ENCODE measurements around the gene UNC119.
"Not testable (repeated sequence)": the region's sequence is repeated elsewhere in the genome, so short reads cannot be mapped to it uniquely, and the experiment has no call there.

UNC119 gene

DNA sequence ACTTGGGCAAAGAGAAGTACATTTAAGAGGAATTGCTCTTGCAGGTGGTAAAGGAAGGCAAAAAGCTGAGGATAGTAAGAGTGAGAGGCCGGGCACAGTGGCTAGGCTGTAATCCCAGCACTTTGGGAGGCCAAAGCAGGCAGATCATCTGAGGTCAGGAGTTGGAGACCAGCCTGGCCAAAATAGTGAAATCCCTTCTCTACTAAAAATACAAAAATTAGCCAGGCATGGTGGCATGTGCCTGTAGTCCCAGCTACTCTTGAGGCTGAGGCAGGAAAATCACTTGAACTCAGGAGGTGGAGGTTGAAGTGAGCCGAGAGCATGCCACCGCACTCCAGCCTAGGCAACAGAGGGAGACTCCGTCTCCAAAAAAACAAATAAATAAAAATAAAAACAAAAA, 30.1 kb downstream of the UNC119 start:
- DNase-seq (ENCODE audit: low read depth in 2 of 2), result not testable (repeated sequence)

DNA sequence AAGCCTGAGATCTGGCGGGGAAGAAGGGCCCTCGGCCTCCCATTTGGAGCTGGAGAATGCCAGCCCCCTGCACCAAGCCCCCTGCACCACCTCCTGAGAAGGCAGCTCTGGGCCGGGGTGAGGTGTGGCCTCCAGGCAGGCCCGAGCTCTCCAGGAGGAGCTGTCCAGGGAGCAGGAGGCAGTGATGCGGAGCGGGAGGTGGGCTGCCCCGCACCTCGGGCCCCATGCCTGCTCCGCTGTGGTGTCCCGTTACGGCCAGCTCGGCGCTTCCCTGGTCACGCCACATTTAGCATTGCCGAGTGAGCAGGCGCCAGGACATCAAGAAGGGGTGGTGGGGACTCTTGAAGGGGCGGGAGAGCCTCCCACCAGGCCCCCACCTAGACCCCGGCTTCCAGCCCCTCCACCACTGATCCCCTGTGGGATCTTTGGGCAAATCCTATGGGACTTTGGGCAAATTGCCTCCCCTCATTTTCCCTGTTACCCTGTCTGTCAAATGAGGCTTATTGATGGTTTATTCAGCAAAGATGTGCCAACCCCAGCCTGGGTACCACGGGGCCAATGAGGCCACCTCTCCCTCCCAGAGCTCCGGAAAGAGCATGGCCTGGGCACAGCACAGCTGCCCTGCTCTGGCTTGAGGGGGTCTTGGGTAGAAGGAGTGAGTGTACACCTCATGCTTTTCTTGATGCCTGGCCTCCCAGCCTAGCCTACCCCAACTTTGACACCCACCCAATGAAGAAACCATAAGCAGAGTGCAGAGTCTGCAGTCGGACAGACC, 30.9 kb downstream of the UNC119 start:
- DNase-seq (ENCODE audit: low read depth in 2 of 2), result no peak

DNA sequence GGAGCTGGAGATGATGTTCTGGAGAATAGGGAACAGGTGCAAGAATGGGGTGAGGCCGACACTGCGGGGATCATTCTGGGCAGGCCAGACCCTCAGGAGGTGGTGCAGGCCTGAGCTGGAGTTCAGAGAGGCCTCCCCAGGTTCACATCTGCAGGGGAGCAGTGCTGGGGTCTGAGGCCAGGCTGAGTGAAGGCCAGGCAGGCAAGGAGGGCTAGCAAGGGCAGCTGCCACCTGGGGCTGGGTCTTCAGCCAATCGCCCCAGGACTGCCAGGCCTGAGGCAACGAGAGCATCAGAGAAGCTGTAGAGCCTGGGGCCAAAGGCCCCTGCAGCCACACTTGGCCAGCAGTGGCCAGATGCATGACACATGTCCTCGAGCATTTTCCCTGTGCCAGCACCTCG, 31.7 kb downstream of the UNC119 start:
- no peak for DNase-seq (ENCODE audit: low read depth in 2 of 2)

- no peak for DNase-seq (ENCODE audit: low read depth in 2 of 2)
Measured at GRCh38 chr17:28519236-28519635, 33.2 kb downstream of the UNC119 start.

- no peak for DNase-seq (ENCODE audit: low read depth in 2 of 2)
Measured at GRCh38 chr17:28518578-28518977, 33.8 kb downstream of the UNC119 start.

- DNase-seq (ENCODE audit: low read depth in 2 of 2), result no peak
Measured at GRCh38 chr17:28518132-28518531, 34.3 kb downstream of the UNC119 start.

DNA sequence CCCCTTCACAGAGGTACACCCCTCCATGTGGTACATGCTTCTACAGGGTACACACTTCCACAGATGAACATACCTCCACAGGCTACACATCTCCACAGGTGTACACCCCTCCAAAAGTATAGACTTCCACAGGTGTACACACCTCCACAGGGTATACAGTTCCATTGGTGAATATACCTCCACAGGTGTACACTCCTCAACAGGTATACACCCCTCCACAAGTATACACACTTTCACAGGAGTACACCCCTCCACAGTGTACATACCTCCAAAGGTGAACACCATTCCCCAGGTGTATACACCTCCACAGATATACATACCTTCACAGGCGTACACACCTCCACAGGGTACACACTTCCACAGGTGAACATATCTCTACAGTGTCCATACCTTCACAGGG, 36.9 kb downstream of the UNC119 start:
- no peak for DNase-seq (ENCODE audit: low read depth in 2 of 2)

- DNase-seq (ENCODE audit: low read depth in 2 of 2), result no peak
Measured at GRCh38 chr17:28514561-28515002, 37.8 kb downstream of the UNC119 start.

DNA sequence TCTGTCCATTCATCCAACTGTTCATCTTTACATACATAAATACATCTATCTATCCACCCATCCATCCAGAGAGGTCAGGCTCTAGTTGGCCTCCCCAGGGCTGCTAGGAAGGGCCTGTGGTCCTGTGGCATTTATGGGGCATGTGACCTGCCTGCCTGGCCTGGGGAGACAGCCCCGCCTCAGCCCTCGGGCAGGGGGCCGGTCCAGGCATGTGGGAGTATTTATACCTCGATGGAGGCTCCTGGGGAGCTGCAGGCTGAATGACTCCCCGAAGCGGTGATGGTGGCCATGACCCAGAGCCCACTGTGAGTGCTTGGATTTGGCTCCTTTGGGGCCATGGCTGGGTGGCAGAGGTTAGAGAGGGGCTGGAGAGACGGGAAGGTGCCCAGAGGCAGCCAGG, 38.9 kb downstream of the UNC119 start:
- no peak for DNase-seq (ENCODE audit: low read depth in 2 of 2)

GRCh38 chr17:28511858-28512461, 40.5 kb downstream of the UNC119 start:
- no peak for DNase-seq (ENCODE audit: low read depth in 2 of 2)

DNA sequence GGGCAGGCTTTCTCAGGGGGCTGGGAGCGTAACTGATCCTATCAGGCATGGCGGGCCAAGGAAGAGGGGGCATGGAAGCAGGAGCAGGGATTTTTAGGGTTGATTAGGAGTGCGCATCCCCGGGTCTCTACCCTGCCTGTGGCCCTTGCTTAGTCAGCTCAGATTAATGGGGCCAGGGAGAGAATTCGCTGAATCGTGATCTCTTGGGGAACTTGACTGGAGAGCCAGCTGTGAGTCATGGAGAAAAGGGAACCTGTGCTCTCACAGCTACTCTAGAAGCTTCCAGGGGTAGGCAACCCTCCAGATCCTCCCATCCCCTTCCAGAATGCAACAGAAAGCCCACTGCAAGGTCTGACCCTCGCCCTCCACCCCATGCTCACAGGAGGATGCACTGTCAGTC, 42.6 kb downstream of the UNC119 start:
- DNase-seq (ENCODE audit: low read depth in 2 of 2), result no peak

GRCh38 chr17:28508211-28508724, 44.2 kb downstream of the UNC119 start:
- DNase-seq (ENCODE audit: low read depth in 2 of 2), result no peak

DNA sequence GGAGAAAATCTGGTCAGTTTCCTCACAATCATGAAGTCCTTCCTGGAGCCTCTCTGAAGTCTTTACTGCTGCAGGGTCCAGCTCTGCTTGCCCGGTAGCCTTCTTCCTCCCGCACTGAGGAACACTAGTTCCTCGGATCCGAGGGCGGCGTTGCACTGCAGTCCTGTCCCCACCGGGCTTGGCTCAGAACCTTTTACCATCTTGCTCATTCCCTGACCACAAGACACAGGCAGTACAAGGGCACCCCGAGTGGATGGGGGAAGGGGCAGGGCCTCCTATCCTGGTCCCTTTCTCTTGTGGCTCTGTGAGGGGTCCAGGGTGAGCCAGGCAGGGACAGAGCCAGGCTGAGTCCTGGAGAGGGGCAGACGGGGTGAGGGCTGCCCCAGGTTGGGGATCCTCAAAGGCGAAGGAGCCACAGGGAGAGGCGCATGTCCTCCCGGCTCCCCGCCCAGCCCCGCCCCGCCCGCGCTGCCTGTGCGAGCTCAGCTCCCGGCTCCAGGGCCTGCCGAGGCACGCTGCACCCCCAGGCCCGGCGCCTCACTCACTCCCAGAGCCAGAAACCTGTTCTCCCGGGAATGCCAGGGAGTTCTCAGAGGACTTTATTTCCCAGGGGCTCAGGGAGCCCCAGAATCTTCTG, 44.7 kb downstream of the UNC119 start:
- DNase-seq (ENCODE audit: low read depth in 2 of 2), result no peak

DNA sequence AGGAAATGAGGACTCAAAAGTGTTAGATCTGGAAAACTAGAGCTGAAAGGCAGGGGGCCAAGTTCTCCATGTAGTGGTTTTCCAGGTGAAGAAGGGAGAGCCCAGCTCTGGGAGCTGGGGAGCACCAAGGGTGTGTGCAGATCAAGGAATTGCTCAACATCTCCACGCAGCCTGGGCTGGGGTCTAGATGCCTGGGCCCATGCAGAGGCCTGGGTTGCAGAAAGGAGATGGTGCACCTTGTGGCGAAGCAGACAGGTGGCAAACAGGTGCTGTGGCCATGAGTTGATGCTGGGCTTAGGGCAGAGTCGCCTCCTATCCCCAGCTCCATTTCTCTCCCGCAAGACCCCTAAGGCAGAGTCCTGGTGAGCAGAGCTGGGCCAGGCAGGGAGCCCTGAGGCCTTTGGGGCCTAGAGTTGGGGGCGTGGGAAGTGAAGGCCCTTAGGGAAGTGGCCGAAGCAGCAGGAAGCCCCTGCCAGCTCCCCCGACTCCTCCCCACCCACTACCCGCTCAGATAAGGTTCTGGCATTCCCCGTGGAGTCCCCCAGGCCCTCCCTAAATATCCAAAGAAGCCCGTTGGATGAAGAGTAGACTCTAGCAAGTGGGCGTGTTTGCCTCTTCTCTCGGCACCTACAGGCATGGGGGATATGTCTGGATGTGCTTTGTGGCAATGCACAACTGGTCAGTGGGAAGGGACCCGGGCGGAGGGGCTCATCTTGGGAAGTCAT, 45.5 kb downstream of the UNC119 start:
- no peak for DNase-seq (ENCODE audit: low read depth in 2 of 2)

DNA sequence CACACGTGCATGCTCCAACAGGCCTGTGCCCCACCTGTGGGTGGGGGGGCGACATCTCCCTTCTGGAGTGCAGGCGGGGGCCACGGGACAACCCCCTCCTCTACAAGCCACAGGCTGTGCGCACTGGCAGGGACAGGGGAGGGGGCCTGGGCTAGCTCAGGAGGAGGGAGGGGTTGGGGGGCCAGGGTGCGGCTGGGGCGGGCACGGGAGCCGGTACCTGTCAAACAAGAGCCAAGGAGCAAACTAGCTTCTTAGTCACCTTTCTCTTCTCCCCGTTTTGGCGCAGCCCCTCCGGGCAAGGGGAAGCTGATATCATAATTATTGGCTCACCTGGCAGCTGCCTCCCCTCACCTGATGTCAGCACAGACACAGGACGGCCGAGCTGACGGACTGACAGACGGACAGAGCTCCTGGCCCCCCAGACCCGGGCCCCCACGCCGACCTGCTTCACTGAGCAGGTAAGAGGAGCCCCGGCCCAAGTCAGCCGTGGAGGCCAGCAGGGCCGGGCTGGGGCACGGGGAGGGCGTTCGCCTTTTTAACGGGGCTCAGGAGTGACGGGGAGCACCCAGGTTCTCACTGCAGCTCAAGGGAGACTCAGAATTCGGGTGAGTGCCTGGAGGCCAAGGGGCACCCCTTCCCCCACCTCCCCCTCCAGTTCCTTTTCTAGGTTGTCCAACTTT, 46.3 kb downstream of the UNC119 start, which contains the start of gene FOXN1:
Gene FOXN1, plus strand, starts transcription at position 363 of the 680 bp plus-strand sequence. CDS start 17,622 bp downstream, outside the sequence.
- no peak for DNase-seq (ENCODE audit: low read depth in 2 of 2)

DNA sequence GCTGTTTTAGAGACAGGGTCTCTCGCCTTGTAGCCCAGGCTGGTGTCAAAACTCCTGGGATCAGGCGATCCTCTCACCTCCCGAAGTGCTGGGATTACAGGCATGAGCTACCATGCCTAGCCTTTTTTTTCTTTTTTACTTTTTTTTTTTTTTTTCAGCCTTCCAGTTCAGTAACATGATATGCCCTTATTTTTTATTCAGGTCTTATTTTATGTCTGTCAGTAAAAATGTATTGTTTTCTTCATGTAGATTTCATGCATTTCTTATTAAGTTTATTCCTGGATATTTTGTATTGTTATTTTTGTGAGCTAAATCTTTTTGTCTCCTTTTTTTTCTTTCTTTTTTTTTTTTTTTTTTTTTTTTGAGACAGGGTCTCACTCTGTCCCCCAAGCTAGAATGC, 49.0 kb downstream of the UNC119 start:
- DNase-seq (ENCODE audit: low read depth in 2 of 2), result no peak

DNA sequence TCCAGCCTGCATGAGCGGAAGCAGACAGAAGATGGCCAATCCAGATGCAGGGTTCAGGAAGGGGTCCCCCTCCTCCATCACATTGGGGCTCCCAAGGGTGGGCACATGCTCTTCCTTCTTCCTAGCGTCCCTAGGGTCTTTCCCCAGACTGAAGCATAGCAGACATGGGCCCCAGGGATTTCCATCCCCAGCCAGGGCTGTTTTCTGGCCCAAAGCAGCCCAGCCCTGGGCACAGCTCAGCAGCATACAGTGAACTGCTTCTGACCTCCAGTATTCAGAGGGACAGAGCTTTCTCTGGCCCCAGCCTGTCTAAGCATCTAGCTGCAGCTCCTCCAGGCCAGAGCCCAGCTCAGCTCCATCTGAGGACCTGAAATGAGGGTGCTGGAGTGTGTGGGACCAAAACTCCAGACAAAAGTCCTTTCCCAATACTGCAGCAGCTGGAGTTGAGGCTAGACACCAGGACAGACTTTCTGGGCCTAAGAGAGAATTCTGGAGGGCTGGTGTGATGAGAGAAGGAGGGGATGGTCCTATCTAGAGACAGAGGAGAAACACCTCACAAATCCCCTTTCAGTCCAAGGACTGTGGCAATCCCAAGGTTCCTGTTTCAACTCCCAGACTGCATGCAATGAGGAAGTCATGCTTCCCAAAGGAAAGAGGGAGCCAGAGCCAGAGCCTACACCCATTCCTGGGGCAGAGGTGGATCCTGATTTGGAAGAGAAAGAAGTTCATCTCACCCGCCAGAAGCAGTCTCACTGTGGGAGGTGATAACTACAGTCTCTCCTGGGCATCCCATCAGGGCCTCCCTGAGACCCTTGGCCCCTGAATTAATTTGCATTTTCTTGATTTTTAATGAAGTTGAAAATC, 50.8 kb downstream of the UNC119 start:
- DNase-seq (ENCODE audit: low read depth in 2 of 2), result no peak

DNA sequence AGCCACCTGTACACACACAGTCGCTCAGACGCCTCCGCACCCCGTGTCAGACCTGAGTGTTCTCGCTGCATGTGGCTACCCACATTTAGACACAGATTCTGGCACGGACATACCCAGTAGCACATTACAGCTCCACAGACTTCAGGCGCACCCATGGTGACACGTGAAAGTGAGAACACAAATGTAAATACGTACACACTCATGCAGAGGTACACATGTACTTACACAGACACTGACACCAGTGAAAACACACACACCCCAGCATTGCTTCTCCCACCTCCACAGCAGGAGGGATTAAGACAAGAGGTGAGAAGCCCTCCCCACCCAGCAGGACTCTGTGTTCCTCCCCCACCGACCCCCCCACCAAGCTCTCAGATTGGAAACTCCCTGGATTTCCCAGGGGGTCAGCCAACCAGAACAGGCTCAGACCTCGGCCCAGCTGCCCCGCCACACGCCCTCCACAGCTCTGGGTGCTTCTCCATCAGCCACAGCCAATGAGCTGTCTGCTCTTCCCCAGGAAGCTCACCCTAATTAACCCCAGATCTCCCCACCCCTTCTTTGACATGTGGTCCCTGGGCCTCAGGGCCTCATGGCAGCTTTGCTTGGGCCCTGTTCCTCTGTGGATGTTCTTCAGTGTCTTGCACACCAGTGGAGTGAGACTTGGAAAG, 51.6 kb downstream of the UNC119 start:
- no peak for DNase-seq (ENCODE audit: low read depth in 2 of 2)

- DNase-seq (ENCODE audit: low read depth in 2 of 2), result no peak
Measured at GRCh38 chr17:28499684-28500357, 52.6 kb downstream of the UNC119 start.

DNA sequence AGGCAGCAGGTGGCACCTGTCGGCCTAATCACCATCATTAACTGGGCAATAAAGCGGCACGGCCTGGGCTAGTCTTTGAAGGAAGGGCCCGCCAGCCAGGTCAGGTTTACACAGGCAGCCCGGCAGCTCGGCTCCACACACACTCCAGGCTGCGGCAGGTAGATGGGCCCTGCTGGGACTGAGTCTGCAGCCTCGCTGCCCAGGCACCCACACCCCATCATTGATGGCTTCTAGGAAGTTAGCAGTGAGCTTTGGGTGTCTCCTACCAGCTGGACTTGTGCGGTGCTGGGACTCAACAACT, 53.1 kb downstream of the UNC119 start:
- DNase-seq (ENCODE audit: low read depth in 2 of 2), result no peak

Measured in stimulated activated CD8-positive, alpha-beta memory T cell treated with anti-CD3 and anti-CD28 coated beads, Interleukin-7, amount 100 ng/mL, for 4 hours (primary cell).